GM12878 (cell line): ENCODE results near the gene DTD2. TPM values are rescaled to one million over a fixed set of nuclear protein-coding genes. Genes with fewer than 3 reads are reported as not detected.

Experiments used
- ATAC-seq: fragments of 200-7000 bp; cut with Tn5 transposase; 3 replicates; pipeline ENCODE4 v1.9.1; 2020; ENCODE audit warnings: mild to moderate bottlenecking, moderate library complexity
- BruUV-seq: library from RNA; stranded (reverse); fragments of 400-500 nt; replicated peaks from 2 replicates; lab custom pipeline; 2021; lab: Mats Ljungman, UMichigan
- CTCF ChIA-PET: fragments of 300-600 bp; sonication (Branson Sonifier 250); formaldehyde crosslinking; extraction: SDS; loops from one replicate; lab custom pipeline; 2021; ENCODE audit warnings: inconsistent platforms; lab: Yijun Ruan, JAX
- POLR2A ChIA-PET: fragments of 350-600 bp; formaldehyde crosslinking; extraction: SDS; loops from one replicate; lab custom pipeline; 2021; ENCODE audit warnings: inconsistent platforms; lab: Charles Lee
- RAD21 ChIA-PET: fragments of 300-600 bp; sonication (Branson Sonifier 250); formaldehyde crosslinking; loops from one replicate; lab custom pipeline; 2023; ENCODE audit warnings: antibody characterized with exemption; ENCODE audit not compliant: unreplicated experiment; lab: Charles Lee
- SMC1A ChIA-PET: fragments of 300-600 bp; sonication (Branson Sonifier 250); formaldehyde crosslinking; loops from one replicate; lab custom pipeline; 2023; ENCODE audit not compliant: unreplicated experiment, uncharacterized antibody; lab: Charles Lee
- DNase-seq: peaks from one replicate; pipeline ENCODE4 v3.0.0-alpha.2; 2011; ENCODE audit warnings: low read depth, low spot score
- FAIRE-seq: peaks from 3 replicates; lab custom pipeline; 2011; peaks lifted over from hg19 to GRCh38; lab: Jason Lieb, UNC
- H2AFZ ChIP-seq: 2 replicates; pipeline ENCODE4 v1.6.0; 2011; ENCODE audit warnings: low read depth, low read length, control low read depth; ENCODE audit not compliant: control insufficient read depth
- H3K27ac ChIP-seq: 2 replicates; pipeline ENCODE4 v1.5.1; 2011; ENCODE audit warnings: control low read depth; ENCODE audit not compliant: control insufficient read depth, insufficient read depth
- H3K27me3 ChIP-seq, 2 experiments: replicated peaks in 1 of 2; 2 replicates each; pipeline versions ENCODE4 v1.6.0 to v1.6.1; 2011; ENCODE audit warnings: low read length in 1 of 2; ENCODE audit not compliant: control insufficient read depth in 2 of 2, insufficient read depth in 2 of 2
- H3K36me3 ChIP-seq, 2 experiments: 2 replicates each; pipeline ENCODE4 v1.5.1; 2011; ENCODE audit warnings: low read length in 1 of 2; ENCODE audit not compliant: control insufficient read depth in 2 of 2, insufficient read depth in 2 of 2
- H3K4me1 ChIP-seq: 2 replicates; pipeline ENCODE4 v1.6.1; 2011; ENCODE audit warnings: mild to moderate bottlenecking, low read length, moderate library complexity, mixed read lengths; ENCODE audit not compliant: control insufficient read depth, insufficient read depth
- H3K4me2 ChIP-seq: 2 replicates; pipeline ENCODE4 v1.6.0; 2011; ENCODE audit warnings: control low read depth; ENCODE audit not compliant: control insufficient read depth, insufficient read depth
- H3K4me3 ChIP-seq: fragments of 200-600 bp; sonication (generic); 2 replicates; pipeline ENCODE4 v1.5.1; 2016
- H3K79me2 ChIP-seq: 2 replicates; pipeline ENCODE4 v1.6.0; 2011; ENCODE audit warnings: low read length; ENCODE audit not compliant: control insufficient read depth, insufficient read depth
- H3K9ac ChIP-seq: 2 replicates; pipeline ENCODE4 v1.8.0; 2011; ENCODE audit warnings: low read length, control low read depth, mixed read lengths; ENCODE audit not compliant: control insufficient read depth, insufficient read depth
- H3K9me3 ChIP-seq: replicated peaks from 3 replicates; pipeline ENCODE4 v1.5.1; 2011; ENCODE audit warnings: mild to moderate bottlenecking, low read length; ENCODE audit not compliant: control insufficient read depth, insufficient read depth
- H4K20me1 ChIP-seq: 2 replicates; pipeline ENCODE4 v1.6.0; 2011; ENCODE audit not compliant: control insufficient read depth, insufficient read depth
- BACH1 ChIP-seq: fragments of 450-650 bp; IDR thresholded peaks from 2 replicates; pipeline ENCODE4 v1.6.1; 2017; ENCODE audit warnings: mild to moderate bottlenecking, borderline replicate concordance
- BHLHE40 ChIP-seq, 2 experiments: fragments of 450-650 bp in 1 of 2; IDR thresholded peaks; 2 replicates each; pipeline ENCODE4 v1.6.1; 2011 to 2017; ENCODE audit warnings: low read depth in 2 of 2, borderline replicate concordance in 1 of 2, improper control_type of control experiment in 1 of 2, low read length in 1 of 2, mild to moderate bottlenecking in 1 of 2
- BRCA1 ChIP-seq: IDR thresholded peaks from 2 replicates; pipeline ENCODE4 v1.6.1; 2011; ENCODE audit warnings: low read depth, low read length, improper control_type of control experiment
- CHD4 ChIP-seq: fragments of 200-600 bp; sonication (generic); IDR thresholded peaks from 2 replicates; pipeline ENCODE4 v1.6.1; 2016; ENCODE audit warnings: mild to moderate bottlenecking
- EP300 ChIP-seq, 2 experiments: fragments of 150-350 bp in 1 of 2; IDR thresholded peaks; 2 replicates each; pipeline ENCODE4 v1.6.1; 2011 to 2012; ENCODE audit warnings: low read depth in 2 of 2, low read length in 2 of 2, borderline replicate concordance in 1 of 2, improper control_type of control experiment in 1 of 2, inconsistent platforms in 1 of 2; ENCODE audit not compliant: control insufficient read depth in 1 of 2
- FOXK2 ChIP-seq: fragments of 450-650 bp; IDR thresholded peaks from 2 replicates; pipeline ENCODE4 v1.6.1; 2017; ENCODE audit warnings: mild to moderate bottlenecking, moderate library complexity
- HDAC6 ChIP-seq: fragments of 200-600 bp; sonication (generic); IDR thresholded peaks from one replicate; pipeline ENCODE4 v1.8.0; 2017; ENCODE audit warnings: antibody characterized with exemption; ENCODE audit not compliant: unreplicated experiment
- NFXL1 ChIP-seq: fragments of 450-650 bp; IDR thresholded peaks from 2 replicates; pipeline ENCODE4 v1.6.1; 2017; ENCODE audit warnings: antibody characterized with exemption, mild to moderate bottlenecking, borderline replicate concordance
- NR2C1 ChIP-seq: fragments of 450-650 bp; IDR thresholded peaks from 2 replicates; pipeline ENCODE4 v1.6.1; 2017; ENCODE audit warnings: antibody characterized with exemption, mild to moderate bottlenecking, moderate library complexity
- RFX5 ChIP-seq: IDR thresholded peaks from 2 replicates; pipeline ENCODE4 v1.6.1; 2011; ENCODE audit warnings: low read depth, low read length, improper control_type of control experiment
- TCF12 ChIP-seq: IDR thresholded peaks from 2 replicates; pipeline ENCODE4 v1.6.1; 2011; ENCODE audit warnings: low read depth, mild to moderate bottlenecking, low read length
- ZNF274 ChIP-seq: IDR thresholded peaks from one replicate; pipeline ENCODE4 v1.8.0; 2011; ENCODE audit not compliant: insufficient read length, insufficient read depth
- WGBS: methylation state at CpG from one replicate; pipeline ENCODE4 v1.1.6; 2016; ENCODE audit warnings: low lambda C conversion rate; ENCODE audit not compliant: insufficient replicate concordance, insufficient coverage; ENCODE audit errors: missing lambda C conversion rate; 5-methylcytosine and 5-hydroxymethylcytosine counted together
- in situ Hi-C: fragments of 300-500 bp; cut with MboI; formaldehyde crosslinking; loops from 9 replicates; pipeline ENCODE4 v1.14.3; 2018; ENCODE audit warnings: mixed read lengths
- intact Hi-C: fragments of 100-400 bp; cut with micrococcal nuclease; formaldehyde crosslinking; loops from one replicate; pipeline ENCODE4 v1.14.2; 2022; ENCODE audit not compliant: unreplicated experiment
- polyA plus RNA-seq, 11 experiments: library from polyadenylated mRNA; depleted of rRNA in 4 of 11; unstranded in 6 of 11; stranded (reverse) in 5 of 11; fragments of >200 nt; fragmentation: Nextera tagmentation in 4 of 11; fragmentation: Illumina TruSeq in 1 of 11; extraction: Ambion mirVana in 4 of 11; extraction: Trizol in 1 of 11; gene quantifications; 1 replicate in 1 of 11; 2 replicates in 10 of 11; pipeline versions ENCODE4 v1.2.1 to v1.2.3, GENCODE V29; 2011 to 2016; ENCODE audit warnings: inconsistent platforms in 2 of 11, missing spikeins in 2 of 11, low read depth in 1 of 11
- total RNA-seq, 4 experiments: library from RNA; depleted of rRNA in 3 of 4; stranded (reverse); fragments of >200 nt in 3 of 4; fragmentation: Illumina TruSeq in 1 of 4; extraction: Trizol in 1 of 4; gene quantifications; 2 replicates each; pipeline versions ENCODE4 v1.2.1 to v1.2.3, GENCODE V29; 2013 to 2021
- TF ChIP-seq, protein P1 (sequence below): fragments of 450-650 bp; IDR thresholded peaks from 2 replicates; pipeline ENCODE4 v1.6.1; 2017; ENCODE audit warnings: borderline replicate concordance
- TF ChIP-seq, protein P2 (sequence below): fragments of 450-650 bp; IDR thresholded peaks from 2 replicates; pipeline ENCODE4 v1.6.1; 2017; ENCODE audit warnings: low read depth, mild to moderate bottlenecking, moderate library complexity
- TF ChIP-seq, protein P3 (sequence below): IDR thresholded peaks from 2 replicates; pipeline ENCODE4 v1.6.1; 2011; ENCODE audit warnings: low read depth, low read length, improper control_type of control experiment, borderline replicate concordance
- TF ChIP-seq, protein P4 (sequence below): fragments of 450-650 bp; IDR thresholded peaks from 2 replicates; pipeline ENCODE4 v1.6.1; 2016; ENCODE audit warnings: mild to moderate bottlenecking, moderate library complexity, borderline replicate concordance

The DTD2 gene
- total and polyA plus RNA-seq, 10 of the 15 experiments (the other 5 are each of a cell fraction or from before 2014, with no cell fraction given) = 4.5 to 32.8 (median 15.9) TPM

DNA sequence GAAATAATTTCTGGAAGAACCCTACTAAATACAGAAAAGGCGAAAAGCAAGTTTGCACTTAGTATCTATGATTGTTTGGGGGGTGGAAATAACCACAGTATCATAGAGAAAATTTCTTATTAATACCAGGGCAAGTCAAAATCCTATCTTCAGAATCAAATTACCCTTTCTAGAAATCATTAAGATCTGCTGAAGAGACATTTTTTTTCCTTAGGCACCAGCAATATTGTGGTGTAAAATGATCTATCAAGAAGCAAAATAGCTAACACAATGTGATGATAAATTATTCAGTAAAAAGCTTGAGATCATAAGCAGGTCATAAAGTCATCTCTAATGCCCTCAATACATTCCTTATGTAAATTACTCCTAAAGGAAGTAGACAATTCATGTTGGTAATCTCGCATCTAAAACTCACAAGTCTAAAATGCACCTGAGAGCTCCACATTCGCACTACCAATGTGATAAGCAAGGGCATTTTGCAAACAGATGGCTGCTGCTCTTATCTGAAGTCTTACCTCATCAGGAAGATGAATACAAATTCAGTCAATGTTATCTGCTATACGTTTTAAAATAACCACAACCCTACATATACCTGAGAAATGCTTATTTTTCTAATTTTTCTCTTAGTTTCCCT is 51.6 kb downstream of the DTD2 start:
- Histone ChIP-seq H3K27me3 (no peaks in the 10 kb centered on the region), H3K9me3 (no peaks in the 10 kb centered on the region), H3K4me1 (no peaks in the 10 kb centered on the region; the same call in 1 of the 2 replicates), H3K27ac (no peak overlapping the region), H3K79me2 (no peaks in the 10 kb centered on the region), H3K36me3 (peaks cover 0 to 4% of the 10 kb centered on the region in 2 experiments; a peak in 2 of 4 replicates), H2AFZ (no peak overlapping the region), H3K9ac (no peak overlapping the region), H4K20me1 (no peaks in the 10 kb centered on the region), H3K4me2 (no peak overlapping the region), H3K4me3 (no peak overlapping the region)
- in situ Hi-C loops (no loop called here), intact Hi-C loops (no loop called here)
- FAIRE-seq (no peak), DNase-seq (no peak), ATAC-seq (no peak)
- ChIA-PET SMC1A (interaction anchor here (0.6 to 1.1 kb wide), 2 partner anchors 10 to 44 kb away, joined by 3 read pairs; no protein-coding TSS in a partner anchor), CTCF (interaction anchor here (1.1 kb wide), 1 partner anchor 15 kb away, joined by 3 read pairs; the partner anchor contains the start of gene HEATR5A), RAD21 (no interaction called here), POLR2A (interaction anchor here (1.6 kb wide), 1 partner anchor 15 kb away, joined by 5 read pairs; the partner anchor contains the start of gene HEATR5A)
- 91% methylated on average over 4 of the region's 4 CpGs for WGBS
- BruUV-seq = no TSS peak
- TF ChIP-seq NFXL1 (no peak), CHD4 (no peak), ZNF274 (no peak), NR2C1 (no peak), RFX5 (no peak), EP300 (IDR thresholded peaks at IDR 0.05; ENCODE audit: borderline replicate concordance in 1 of 2, control insufficient read depth in 1 of 2, low read depth in 2 of 2, low read length in 2 of 2) (no peak), TCF12 (no peak), FOXK2 (no peak), BHLHE40 (IDR thresholded peaks at IDR 0.05; ENCODE audit: borderline replicate concordance in 1 of 2, low read depth in 2 of 2, low read length in 1 of 2) (no peak), BRCA1 (no peak), BACH1 (no peak), HDAC6 (no peak)
- TF ChIP-seq, protein P1, sequence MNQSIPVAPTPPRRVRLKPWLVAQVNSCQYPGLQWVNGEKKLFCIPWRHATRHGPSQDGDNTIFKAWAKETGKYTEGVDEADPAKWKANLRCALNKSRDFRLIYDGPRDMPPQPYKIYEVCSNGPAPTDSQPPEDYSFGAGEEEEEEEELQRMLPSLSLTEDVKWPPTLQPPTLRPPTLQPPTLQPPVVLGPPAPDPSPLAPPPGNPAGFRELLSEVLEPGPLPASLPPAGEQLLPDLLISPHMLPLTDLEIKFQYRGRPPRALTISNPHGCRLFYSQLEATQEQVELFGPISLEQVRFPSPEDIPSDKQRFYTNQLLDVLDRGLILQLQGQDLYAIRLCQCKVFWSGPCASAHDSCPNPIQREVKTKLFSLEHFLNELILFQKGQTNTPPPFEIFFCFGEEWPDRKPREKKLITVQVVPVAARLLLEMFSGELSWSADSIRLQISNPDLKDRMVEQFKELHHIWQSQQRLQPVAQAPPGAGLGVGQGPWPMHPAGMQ = no peak
- TF ChIP-seq, protein P2, sequence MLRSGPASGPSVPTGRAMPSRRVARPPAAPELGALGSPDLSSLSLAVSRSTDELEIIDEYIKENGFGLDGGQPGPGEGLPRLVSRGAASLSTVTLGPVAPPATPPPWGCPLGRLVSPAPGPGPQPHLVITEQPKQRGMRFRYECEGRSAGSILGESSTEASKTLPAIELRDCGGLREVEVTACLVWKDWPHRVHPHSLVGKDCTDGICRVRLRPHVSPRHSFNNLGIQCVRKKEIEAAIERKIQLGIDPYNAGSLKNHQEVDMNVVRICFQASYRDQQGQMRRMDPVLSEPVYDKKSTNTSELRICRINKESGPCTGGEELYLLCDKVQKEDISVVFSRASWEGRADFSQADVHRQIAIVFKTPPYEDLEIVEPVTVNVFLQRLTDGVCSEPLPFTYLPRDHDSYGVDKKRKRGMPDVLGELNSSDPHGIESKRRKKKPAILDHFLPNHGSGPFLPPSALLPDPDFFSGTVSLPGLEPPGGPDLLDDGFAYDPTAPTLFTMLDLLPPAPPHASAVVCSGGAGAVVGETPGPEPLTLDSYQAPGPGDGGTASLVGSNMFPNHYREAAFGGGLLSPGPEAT = no peak
- TF ChIP-seq, protein P3, sequence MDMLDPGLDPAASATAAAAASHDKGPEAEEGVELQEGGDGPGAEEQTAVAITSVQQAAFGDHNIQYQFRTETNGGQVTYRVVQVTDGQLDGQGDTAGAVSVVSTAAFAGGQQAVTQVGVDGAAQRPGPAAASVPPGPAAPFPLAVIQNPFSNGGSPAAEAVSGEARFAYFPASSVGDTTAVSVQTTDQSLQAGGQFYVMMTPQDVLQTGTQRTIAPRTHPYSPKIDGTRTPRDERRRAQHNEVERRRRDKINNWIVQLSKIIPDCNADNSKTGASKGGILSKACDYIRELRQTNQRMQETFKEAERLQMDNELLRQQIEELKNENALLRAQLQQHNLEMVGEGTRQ = no peak
- TF ChIP-seq, protein P4, sequence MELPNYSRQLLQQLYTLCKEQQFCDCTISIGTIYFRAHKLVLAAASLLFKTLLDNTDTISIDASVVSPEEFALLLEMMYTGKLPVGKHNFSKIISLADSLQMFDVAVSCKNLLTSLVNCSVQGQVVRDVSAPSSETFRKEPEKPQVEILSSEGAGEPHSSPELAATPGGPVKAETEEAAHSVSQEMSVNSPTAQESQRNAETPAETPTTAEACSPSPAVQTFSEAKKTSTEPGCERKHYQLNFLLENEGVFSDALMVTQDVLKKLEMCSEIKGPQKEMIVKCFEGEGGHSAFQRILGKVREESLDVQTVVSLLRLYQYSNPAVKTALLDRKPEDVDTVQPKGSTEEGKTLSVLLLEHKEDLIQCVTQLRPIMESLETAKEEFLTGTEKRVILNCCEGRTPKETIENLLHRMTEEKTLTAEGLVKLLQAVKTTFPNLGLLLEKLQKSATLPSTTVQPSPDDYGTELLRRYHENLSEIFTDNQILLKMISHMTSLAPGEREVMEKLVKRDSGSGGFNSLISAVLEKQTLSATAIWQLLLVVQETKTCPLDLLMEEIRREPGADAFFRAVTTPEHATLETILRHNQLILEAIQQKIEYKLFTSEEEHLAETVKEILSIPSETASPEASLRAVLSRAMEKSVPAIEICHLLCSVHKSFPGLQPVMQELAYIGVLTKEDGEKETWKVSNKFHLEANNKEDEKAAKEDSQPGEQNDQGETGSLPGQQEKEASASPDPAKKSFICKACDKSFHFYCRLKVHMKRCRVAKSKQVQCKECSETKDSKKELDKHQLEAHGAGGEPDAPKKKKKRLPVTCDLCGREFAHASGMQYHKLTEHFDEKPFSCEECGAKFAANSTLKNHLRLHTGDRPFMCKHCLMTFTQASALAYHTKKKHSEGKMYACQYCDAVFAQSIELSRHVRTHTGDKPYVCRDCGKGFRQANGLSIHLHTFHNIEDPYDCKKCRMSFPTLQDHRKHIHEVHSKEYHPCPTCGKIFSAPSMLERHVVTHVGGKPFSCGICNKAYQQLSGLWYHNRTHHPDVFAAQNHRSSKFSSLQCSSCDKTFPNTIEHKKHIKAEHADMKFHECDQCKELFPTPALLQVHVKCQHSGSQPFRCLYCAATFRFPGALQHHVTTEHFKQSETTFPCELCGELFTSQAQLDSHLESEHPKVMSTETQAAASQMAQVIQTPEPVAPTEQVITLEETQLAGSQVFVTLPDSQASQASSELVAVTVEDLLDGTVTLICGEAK = no peak
